ENCODE results near the gene MCM10.
"Not testable (repeated sequence)": the region's sequence is repeated elsewhere in the genome, so short reads cannot be mapped to it uniquely, and the experiment has no call there.

Gene MCM10

DNA sequence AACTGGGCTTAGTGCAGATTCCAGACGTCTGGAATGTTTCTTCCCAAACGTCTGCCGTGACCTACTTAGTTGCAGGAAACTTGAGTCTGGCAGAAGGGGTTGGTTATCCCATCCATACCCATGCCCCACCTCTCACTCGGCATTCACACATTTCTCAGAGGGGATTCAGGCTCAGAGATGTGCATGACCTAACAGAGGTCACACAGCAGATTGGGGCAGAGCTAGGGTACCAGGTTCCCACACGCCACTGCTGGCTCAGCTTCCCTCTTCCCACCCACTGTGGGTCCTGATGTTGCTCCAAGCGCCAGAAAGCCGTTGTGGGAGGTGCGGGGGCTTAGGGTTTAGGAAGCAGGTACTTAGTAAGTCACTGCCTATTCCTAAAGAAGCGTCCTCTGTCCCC lies 69.8 kb downstream of the MCM10 start:
- Histone ChIP-seq H3K27me3 (ENCODE audit: insufficient read depth, insufficient read length) (no peaks in the 10 kb centered on the region), H3K9me3 (ENCODE audit: insufficient read depth, low read length) (no peaks in the 10 kb centered on the region), H3K9ac (ENCODE audit: insufficient read length, low read depth) (no peak overlapping the region), H3K36me3 (ENCODE audit: insufficient read depth, insufficient read length, low read length) (no peaks in the 10 kb centered on the region), H3K4me3 (ENCODE audit: insufficient read length, low read depth) (no peak overlapping the region), H3K4me1 (ENCODE audit: insufficient read depth, insufficient read length) (peaks cover 4% of the 10 kb centered on the region)
- no peak for DNase-seq (ENCODE audit: low read depth, low spot score)
- no peak for TF ChIP-seq ZNF274 (IDR thresholded peaks at IDR 0.05; ENCODE audit: low read depth, low read length)
- no peak for TF ChIP-seq SUZ12 (IDR thresholded peaks at IDR 0.05; ENCODE audit: extremely low read depth, insufficient read depth, insufficient read length)
- no peak for TF ChIP-seq YY1 (IDR thresholded peaks at IDR 0.05; ENCODE audit: insufficient read depth, insufficient read length)

DNA sequence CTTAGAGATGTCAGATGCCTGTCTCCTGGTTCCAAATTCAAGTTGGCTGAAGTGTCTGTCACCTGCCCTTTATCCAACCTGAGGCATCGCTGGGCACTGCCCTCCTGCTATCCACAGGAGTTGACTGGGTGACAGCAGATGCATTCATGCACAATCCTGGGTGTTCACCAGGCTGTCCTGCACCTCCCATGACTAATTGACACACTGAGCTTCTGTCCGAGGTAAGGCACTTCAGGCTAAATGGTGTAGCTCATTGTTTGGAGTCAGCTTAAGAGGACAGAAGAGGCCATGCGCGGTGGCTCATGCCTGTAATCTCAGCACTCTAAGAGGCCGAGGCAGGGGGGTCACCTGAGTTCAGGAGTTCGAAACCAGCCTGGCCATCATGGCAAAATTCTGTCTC lies 70.5 kb downstream of the MCM10 start:
- Histone ChIP-seq H3K27me3 (ENCODE audit: insufficient read depth, insufficient read length) (no peaks in the 10 kb centered on the region), H3K4me3 (ENCODE audit: insufficient read length, low read depth) (no peak overlapping the region), H3K4me1 (ENCODE audit: insufficient read depth, insufficient read length) (peaks cover 4% of the 10 kb centered on the region), H3K36me3 (ENCODE audit: insufficient read depth, insufficient read length, low read length) (no peaks in the 10 kb centered on the region), H3K9me3 (ENCODE audit: insufficient read depth, low read length) (no peaks in the 10 kb centered on the region), H3K9ac (ENCODE audit: insufficient read length, low read depth) (no peak overlapping the region)
- DNase-seq (ENCODE audit: low read depth, low spot score), result no peak
- TF ChIP-seq YY1 (IDR thresholded peaks at IDR 0.05; ENCODE audit: insufficient read depth, insufficient read length) (no peak), SUZ12 (IDR thresholded peaks at IDR 0.05; ENCODE audit: extremely low read depth, insufficient read depth, insufficient read length) (no peak), ZNF274 (IDR thresholded peaks at IDR 0.05; ENCODE audit: low read depth, low read length) (no peak)

DNA sequence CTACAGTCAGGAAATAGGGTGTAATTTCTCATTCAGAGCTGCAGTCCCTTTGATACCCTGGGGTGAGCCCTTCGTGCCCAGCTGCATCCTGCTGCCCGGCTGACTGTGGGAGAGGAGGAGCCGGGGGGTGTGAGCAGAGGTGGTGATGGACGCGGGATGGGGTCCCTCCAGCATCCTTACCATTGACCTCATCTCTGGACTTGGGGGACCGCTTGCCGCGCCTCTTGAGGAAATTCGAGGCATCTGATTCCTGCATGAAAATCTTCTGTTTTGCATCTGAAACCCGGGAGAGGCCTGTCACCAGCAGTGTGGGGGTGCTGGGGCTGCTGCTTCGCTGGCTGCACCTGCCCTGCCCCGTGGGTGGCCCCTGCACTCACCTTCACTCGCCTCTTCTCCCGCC lies 72.0 kb downstream of the MCM10 start:
- Histone ChIP-seq H3K4me3 (ENCODE audit: insufficient read length, low read depth) (no peak overlapping the region), H3K4me1 (ENCODE audit: insufficient read depth, insufficient read length) (peaks cover 4% of the 10 kb centered on the region), H3K9me3 (ENCODE audit: insufficient read depth, low read length) (no peaks in the 10 kb centered on the region), H3K27me3 (ENCODE audit: insufficient read depth, insufficient read length) (no peaks in the 10 kb centered on the region), H3K36me3 (ENCODE audit: insufficient read depth, insufficient read length, low read length) (no peaks in the 10 kb centered on the region), H3K9ac (ENCODE audit: insufficient read length, low read depth) (no peak overlapping the region)
- DNase-seq (ENCODE audit: low read depth, low spot score), result no peak
- no peak for TF ChIP-seq ZNF274 (IDR thresholded peaks at IDR 0.05; ENCODE audit: low read depth, low read length)
- TF ChIP-seq SUZ12 (IDR thresholded peaks at IDR 0.05; ENCODE audit: extremely low read depth, insufficient read depth, insufficient read length), result no peak
- TF ChIP-seq YY1 (IDR thresholded peaks at IDR 0.05; ENCODE audit: insufficient read depth, insufficient read length), result no peak

DNA sequence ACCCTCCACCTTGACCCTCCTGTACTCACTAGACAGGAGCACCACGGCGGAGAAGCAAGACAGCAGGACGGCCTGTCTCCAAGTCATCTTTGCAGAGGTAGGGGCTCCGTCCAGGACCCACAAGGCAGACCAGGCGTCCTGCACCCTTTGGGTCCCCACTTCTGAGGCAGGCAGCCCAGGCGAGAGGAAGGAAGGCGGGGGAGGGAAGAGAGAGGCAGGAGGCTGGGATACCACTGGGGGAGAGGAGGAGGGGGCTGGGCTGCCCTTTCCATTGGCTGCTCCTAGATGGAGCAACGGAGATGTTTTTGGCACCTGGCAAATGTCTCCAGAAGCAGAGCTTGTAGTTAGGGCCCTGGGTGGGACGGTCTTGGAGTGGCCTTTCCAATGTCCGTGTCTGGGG lies 72.8 kb downstream of the MCM10 start, which contains the start of gene UCMA:
Gene UCMA (minus strand): TSS at position 203 of the 400 bp plus-strand sequence. CDS start 116 bp downstream, at position 87.
- H3K4me3 ChIP-seq (ENCODE audit: insufficient read length, low read depth), result no peak within 1 kb of the TSS
- no peak within 1 kb of the TSS for H3K9ac ChIP-seq (ENCODE audit: insufficient read length, low read depth)
- no peaks in the 10 kb centered on the region for H3K36me3 ChIP-seq (ENCODE audit: insufficient read depth, insufficient read length, low read length)
- no peak for DNase-seq (ENCODE audit: low read depth, low spot score)
- TF ChIP-seq SUZ12 (IDR thresholded peaks at IDR 0.05; ENCODE audit: extremely low read depth, insufficient read depth, insufficient read length) (no peak), YY1 (IDR thresholded peaks at IDR 0.05; ENCODE audit: insufficient read depth, insufficient read length) (no peak), ZNF274 (IDR thresholded peaks at IDR 0.05; ENCODE audit: low read depth, low read length) (no peak)
- no peaks in the 10 kb centered on the region for H3K27me3 ChIP-seq (ENCODE audit: insufficient read depth, insufficient read length)
- peaks cover 4% of the 10 kb centered on the region for H3K4me1 ChIP-seq (ENCODE audit: insufficient read depth, insufficient read length)
- H3K9me3 ChIP-seq (ENCODE audit: insufficient read depth, low read length), result no peaks in the 10 kb centered on the region

DNA sequence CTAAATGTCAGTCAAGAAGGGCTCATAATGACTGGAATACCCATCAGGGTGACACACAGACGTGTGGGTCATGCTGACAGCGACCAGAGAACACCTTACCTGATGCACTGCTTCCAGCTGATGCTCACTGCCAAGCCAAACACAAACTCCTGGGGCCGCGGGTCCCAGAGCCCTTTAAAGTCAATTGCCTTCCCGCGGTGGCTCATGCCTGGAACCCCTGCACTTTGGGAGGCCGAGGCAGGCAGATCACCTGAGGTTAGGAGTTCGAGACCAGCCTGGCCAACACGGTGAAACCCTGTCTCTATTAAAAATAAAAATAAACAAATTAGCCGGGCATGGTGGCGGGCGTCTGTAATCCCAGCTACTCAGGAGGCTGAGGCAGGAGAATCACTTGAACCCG lies 73.4 kb downstream of the MCM10 start:
- not testable (repeated sequence) for H3K4me1 ChIP-seq (ENCODE audit: insufficient read depth, insufficient read length); DNase-seq (ENCODE audit: low read depth, low spot score); H3K36me3 ChIP-seq (ENCODE audit: insufficient read depth, insufficient read length, low read length); H3K27me3 ChIP-seq (ENCODE audit: insufficient read depth, insufficient read length); H3K9me3 ChIP-seq (ENCODE audit: insufficient read depth, low read length); H3K4me3 ChIP-seq (ENCODE audit: insufficient read length, low read depth); H3K9ac ChIP-seq (ENCODE audit: insufficient read length, low read depth)

DNA sequence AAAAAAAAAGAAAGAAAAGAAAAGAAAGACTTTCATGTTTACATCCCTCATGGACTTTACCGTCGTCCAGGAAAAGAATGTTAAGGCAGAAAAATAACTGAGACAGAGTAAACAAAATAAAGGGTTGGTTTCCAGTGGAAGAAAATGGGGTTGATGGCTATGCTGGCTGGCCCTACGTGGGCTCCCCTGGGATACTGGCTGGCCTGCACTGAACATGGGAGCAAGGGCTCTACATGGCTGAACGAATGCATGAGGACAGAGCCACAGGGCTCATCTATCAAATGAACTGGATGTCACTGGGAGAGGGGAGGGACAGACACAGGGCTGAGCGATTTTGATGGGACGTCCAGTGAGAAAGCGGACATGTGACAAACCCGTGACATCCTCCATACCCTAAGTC lies 75.3 kb downstream of the MCM10 start:
- H3K27me3 ChIP-seq (ENCODE audit: insufficient read depth, insufficient read length), result no peaks in the 10 kb centered on the region
- no peak for TF ChIP-seq YY1 (IDR thresholded peaks at IDR 0.05; ENCODE audit: insufficient read depth, insufficient read length)
- no peak for TF ChIP-seq ZNF274 (IDR thresholded peaks at IDR 0.05; ENCODE audit: low read depth, low read length)
- no peak for TF ChIP-seq SUZ12 (IDR thresholded peaks at IDR 0.05; ENCODE audit: extremely low read depth, insufficient read depth, insufficient read length)
- DNase-seq (ENCODE audit: low read depth, low spot score), result no peak
- H3K4me3 ChIP-seq (ENCODE audit: insufficient read length, low read depth), result no peak overlapping the region
- no peaks in the 10 kb centered on the region for H3K9me3 ChIP-seq (ENCODE audit: insufficient read depth, low read length)
- H3K9ac ChIP-seq (ENCODE audit: insufficient read length, low read depth), result no peak overlapping the region
- peaks cover 2% of the 10 kb centered on the region for H3K4me1 ChIP-seq (ENCODE audit: insufficient read depth, insufficient read length)
- no peaks in the 10 kb centered on the region for H3K36me3 ChIP-seq (ENCODE audit: insufficient read depth, insufficient read length, low read length)

DNA sequence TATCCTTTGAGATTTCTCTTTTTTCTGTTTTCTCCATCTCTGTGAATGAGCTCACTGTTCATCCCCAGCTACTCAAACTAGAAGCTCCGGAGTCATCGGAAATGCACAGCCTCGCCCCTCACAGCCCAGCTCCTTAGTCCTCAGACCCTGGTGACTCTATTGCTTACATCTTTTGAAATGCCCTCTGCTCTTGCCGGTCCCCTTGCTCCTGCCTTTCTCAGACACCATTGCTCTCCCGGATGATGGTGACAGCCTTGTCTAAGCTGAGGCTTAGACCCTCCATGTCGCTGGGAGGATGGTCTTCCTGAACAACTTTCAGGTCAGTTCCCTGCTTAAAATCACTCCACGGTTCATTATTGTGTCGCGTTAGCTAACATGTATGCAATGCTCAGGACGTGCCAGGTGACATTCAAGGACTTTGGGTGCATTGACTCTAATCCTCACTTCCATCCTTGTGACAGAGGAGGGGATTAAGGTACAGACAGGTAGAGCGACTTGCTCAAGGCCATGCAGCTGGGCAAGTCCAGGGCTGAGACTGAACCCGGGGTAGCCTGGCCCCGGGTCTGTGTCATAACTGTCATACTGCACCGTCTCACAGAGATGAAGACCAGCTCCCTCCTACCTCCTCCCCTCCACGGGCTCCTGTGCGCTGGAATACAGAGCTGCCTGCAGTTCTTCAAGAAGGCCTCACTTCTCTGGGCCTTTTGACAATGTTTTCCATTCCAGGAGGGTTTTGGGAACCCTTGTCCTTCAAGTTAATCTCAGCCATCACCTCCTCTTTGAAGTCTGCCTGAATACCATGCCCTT lies 77.1 kb downstream of the MCM10 start:
- Histone ChIP-seq H3K4me1 (ENCODE audit: insufficient read depth, insufficient read length) (peaks cover 2% of the 10 kb centered on the region), H3K36me3 (ENCODE audit: insufficient read depth, insufficient read length, low read length) (no peaks in the 10 kb centered on the region), H3K4me3 (ENCODE audit: insufficient read length, low read depth) (no peak overlapping the region), H3K9ac (ENCODE audit: insufficient read length, low read depth) (no peak overlapping the region), H3K27me3 (ENCODE audit: insufficient read depth, insufficient read length) (no peaks in the 10 kb centered on the region), H3K9me3 (ENCODE audit: insufficient read depth, low read length) (no peaks in the 10 kb centered on the region)
- TF ChIP-seq SUZ12 (IDR thresholded peaks at IDR 0.05; ENCODE audit: extremely low read depth, insufficient read depth, insufficient read length) (no peak), YY1 (IDR thresholded peaks at IDR 0.05; ENCODE audit: insufficient read depth, insufficient read length) (no peak), ZNF274 (IDR thresholded peaks at IDR 0.05; ENCODE audit: low read depth, low read length) (no peak)
- no peak for DNase-seq (ENCODE audit: low read depth, low spot score)
